T-helper 1 cell treated with Interleukin-12 subunit alpha and Interleukin-12 subunit beta and Interleukin-4 antibody, amounts not matched to agents 30 μg/mL and 1 μg/mL, for 36 hours (primary cell): ENCODE measurements around the gene GDF15.
"Not testable (repeated sequence)": the region's sequence is repeated elsewhere in the genome, so short reads cannot be mapped to it uniquely, and the experiment has no call there.

Experiments used
- H3K27ac Mint-ChIP-seq: one replicate; pipeline ENCODE4 v1.8.0; 2021; ENCODE audit warnings: mild to moderate bottlenecking, mixed read lengths
- H3K27me3 Mint-ChIP-seq: one replicate; pipeline ENCODE4 v1.8.0; 2021; ENCODE audit warnings: low read depth, mixed read lengths
- H3K36me3 Mint-ChIP-seq: one replicate; pipeline ENCODE4 v1.8.0; 2021; ENCODE audit warnings: low read depth, mixed read lengths
- H3K4me1 Mint-ChIP-seq: one replicate; pipeline ENCODE4 v1.8.0; 2021; ENCODE audit warnings: low read depth, mixed read lengths
- H3K4me3 Mint-ChIP-seq: one replicate; pipeline ENCODE4 v1.8.0; 2021; ENCODE audit warnings: mild to moderate bottlenecking, moderate library complexity, mixed read lengths
- H3K9me3 Mint-ChIP-seq: one replicate; pipeline ENCODE4 v1.8.0; 2021; ENCODE audit warnings: mixed read lengths

Gene GDF15, protein sequence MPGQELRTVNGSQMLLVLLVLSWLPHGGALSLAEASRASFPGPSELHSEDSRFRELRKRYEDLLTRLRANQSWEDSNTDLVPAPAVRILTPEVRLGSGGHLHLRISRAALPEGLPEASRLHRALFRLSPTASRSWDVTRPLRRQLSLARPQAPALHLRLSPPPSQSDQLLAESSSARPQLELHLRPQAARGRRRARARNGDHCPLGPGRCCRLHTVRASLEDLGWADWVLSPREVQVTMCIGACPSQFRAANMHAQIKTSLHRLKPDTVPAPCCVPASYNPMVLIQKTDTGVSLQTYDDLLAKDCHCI

GRCh38 chr19:18385675-18386542, at the start of gene GDF15:
GDF15 (plus strand) TSS chr19:18386158; CDS start chr19:18386190, 32 bp downstream.
- H3K27ac Mint-ChIP-seq, result no peak within 1 kb of the TSS
- H3K9me3 Mint-ChIP-seq, result no peaks in the 10 kb centered on the region
- peaks cover 8% of the 10 kb centered on the region for H3K4me1 Mint-ChIP-seq
- H3K36me3 Mint-ChIP-seq, result no peaks in the 10 kb centered on the region
- peaks cover 55% of the 10 kb centered on the region for H3K27me3 Mint-ChIP-seq
- no peak within 1 kb of the TSS for H3K4me3 Mint-ChIP-seq

- Mint-ChIP-seq H3K36me3 (peaks cover 4% of the 10 kb centered on the region), H3K27ac (no peak overlapping the region), H3K4me1 (peaks cover 8% of the 10 kb centered on the region), H3K27me3 (no peaks in the 10 kb centered on the region), H3K4me3 (peak overlapping the region; percentile 21), H3K9me3 (no peaks in the 10 kb centered on the region)
Measured at GRCh38 chr19:18338541-18338940, 47.4 kb upstream of the GDF15 start.

GRCh38 chr19:18339723-18340122, 46.2 kb upstream of the GDF15 start:
- H3K27ac Mint-ChIP-seq, result no peak overlapping the region
- no peaks in the 10 kb centered on the region for H3K9me3 Mint-ChIP-seq
- H3K4me3 Mint-ChIP-seq, result peak overlapping the region; percentile 82
- H3K36me3 Mint-ChIP-seq, result peaks cover 4% of the 10 kb centered on the region
- peaks cover 8% of the 10 kb centered on the region for H3K4me1 Mint-ChIP-seq
- H3K27me3 Mint-ChIP-seq, result no peaks in the 10 kb centered on the region

GRCh38 chr19:18340190-18340989, 45.6 kb upstream of the GDF15 start, which contains the start of gene PGPEP1:
PGPEP1 (plus strand) TSS chr19:18340598; CDS start chr19:18340682, 84 bp downstream.
- Mint-ChIP-seq H3K36me3 (peaks cover 4% of the 10 kb centered on the region), H3K27me3 (no peaks in the 10 kb centered on the region), H3K27ac (peak within 1 kb of the TSS; percentile 79), H3K4me1 (peaks cover 8% of the 10 kb centered on the region), H3K4me3 (peak within 1 kb of the TSS; percentile 82), H3K9me3 (no peaks in the 10 kb centered on the region)

GRCh38 chr19:18340990-18341868, 44.7 kb upstream of the GDF15 start:
- Mint-ChIP-seq H3K27me3 (no peaks in the 10 kb centered on the region), H3K36me3 (peaks cover 7% of the 10 kb centered on the region), H3K9me3 (no peaks in the 10 kb centered on the region), H3K4me1 (peaks cover 10% of the 10 kb centered on the region), H3K27ac (peak overlapping the region; percentile 79), H3K4me3 (peak overlapping the region; percentile 81)

GRCh38 chr19:18342090-18342632, 43.8 kb upstream of the GDF15 start:
- Mint-ChIP-seq H3K27me3 (no peaks in the 10 kb centered on the region), H3K27ac (no peak overlapping the region), H3K4me1 (peaks cover 10% of the 10 kb centered on the region), H3K36me3 (peaks cover 9% of the 10 kb centered on the region), H3K9me3 (no peaks in the 10 kb centered on the region), H3K4me3 (peak overlapping the region; percentile 81)

GRCh38 chr19:18344582-18344950, 41.4 kb upstream of the GDF15 start:
- peaks cover 9% of the 10 kb centered on the region for H3K36me3 Mint-ChIP-seq
- H3K27ac Mint-ChIP-seq, result no peak overlapping the region
- H3K4me3 Mint-ChIP-seq, result no peak overlapping the region
- H3K27me3 Mint-ChIP-seq, result no peaks in the 10 kb centered on the region
- H3K4me1 Mint-ChIP-seq, result peaks cover 8% of the 10 kb centered on the region
- H3K9me3 Mint-ChIP-seq, result no peaks in the 10 kb centered on the region

DNA sequence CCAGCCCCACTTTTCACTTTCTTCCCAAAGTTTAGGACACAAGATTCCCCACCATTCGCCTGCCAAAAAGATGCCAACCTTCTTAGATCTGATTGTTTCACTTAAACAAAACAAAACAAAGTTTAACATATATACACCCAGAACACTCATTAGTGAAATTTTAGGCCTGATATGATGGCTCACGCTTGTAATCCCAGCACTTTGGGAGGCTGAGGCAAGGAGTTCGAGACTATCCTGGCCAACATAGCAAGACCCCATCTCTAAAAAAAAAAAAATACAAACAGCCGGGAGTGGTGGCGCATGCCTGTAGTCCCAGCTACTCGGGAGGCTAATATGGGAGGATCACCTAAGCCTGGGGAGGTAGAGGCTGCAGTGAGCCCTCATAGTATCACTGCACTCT, 40.7 kb upstream of the GDF15 start:
- Mint-ChIP-seq H3K36me3 (peaks cover 13% of the 10 kb centered on the region), H3K9me3 (no peaks in the 10 kb centered on the region), H3K27me3 (no peaks in the 10 kb centered on the region), H3K27ac (no peak overlapping the region), H3K4me3 (no peak overlapping the region), H3K4me1 (peaks cover 5% of the 10 kb centered on the region)

DNA sequence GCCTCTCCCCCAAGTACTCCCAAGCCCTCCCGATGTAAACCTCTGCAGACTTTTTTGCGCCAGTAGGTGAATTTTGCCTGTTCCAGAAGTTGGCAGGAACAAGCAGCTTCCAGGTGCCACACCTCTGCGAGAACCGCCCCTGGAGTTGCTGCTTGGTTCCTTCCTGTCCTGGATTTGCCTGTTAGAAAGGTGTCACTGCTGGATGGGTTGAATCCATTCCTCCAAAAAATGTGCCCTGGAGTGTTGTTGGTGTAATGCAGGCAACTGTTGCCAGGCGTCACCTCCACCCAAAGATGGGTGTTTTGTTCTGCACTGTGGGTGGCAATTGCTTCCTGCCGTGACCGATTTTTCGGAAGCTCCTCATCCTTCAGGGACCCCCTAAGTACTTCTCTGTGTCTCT, 39.9 kb upstream of the GDF15 start:
- no peaks in the 10 kb centered on the region for H3K9me3 Mint-ChIP-seq
- H3K36me3 Mint-ChIP-seq, result peaks cover 16% of the 10 kb centered on the region
- H3K4me1 Mint-ChIP-seq, result peaks cover 7% of the 10 kb centered on the region
- H3K4me3 Mint-ChIP-seq, result no peak overlapping the region
- no peaks in the 10 kb centered on the region for H3K27me3 Mint-ChIP-seq
- H3K27ac Mint-ChIP-seq, result no peak overlapping the region

DNA sequence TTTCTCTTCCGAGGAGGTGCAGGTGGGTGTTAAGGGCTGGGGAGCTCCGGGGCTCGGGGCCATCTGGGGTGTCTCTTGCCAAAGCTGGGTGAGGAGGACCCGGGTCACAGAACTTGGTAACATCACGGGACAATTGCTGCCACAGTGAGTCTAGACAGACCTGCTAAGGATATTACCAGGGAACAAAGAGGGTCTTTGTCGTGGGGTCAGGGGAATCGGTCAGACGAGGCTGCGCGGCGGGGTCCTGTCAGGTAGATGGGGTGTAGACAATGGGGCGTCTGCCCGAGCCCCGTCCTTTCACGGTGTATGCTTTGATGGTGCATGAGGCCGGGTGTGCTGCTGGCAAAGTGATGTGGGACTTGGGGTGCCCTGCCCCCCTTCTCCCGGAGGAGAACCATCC, 37.8 kb upstream of the GDF15 start:
- Mint-ChIP-seq H3K27me3 (no peaks in the 10 kb centered on the region), H3K4me3 (no peak overlapping the region), H3K27ac (peak overlapping the region; percentile 18), H3K4me1 (peaks cover 4% of the 10 kb centered on the region), H3K9me3 (no peaks in the 10 kb centered on the region), H3K36me3 (peaks cover 12% of the 10 kb centered on the region)

- peaks cover 12% of the 10 kb centered on the region for H3K36me3 Mint-ChIP-seq
- H3K4me1 Mint-ChIP-seq, H3K27ac Mint-ChIP-seq, H3K4me3 Mint-ChIP-seq, H3K27me3 Mint-ChIP-seq, H3K9me3 Mint-ChIP-seq: not testable (repeated sequence)
Measured at GRCh38 chr19:18348818-18349339, 37.1 kb upstream of the GDF15 start.

DNA sequence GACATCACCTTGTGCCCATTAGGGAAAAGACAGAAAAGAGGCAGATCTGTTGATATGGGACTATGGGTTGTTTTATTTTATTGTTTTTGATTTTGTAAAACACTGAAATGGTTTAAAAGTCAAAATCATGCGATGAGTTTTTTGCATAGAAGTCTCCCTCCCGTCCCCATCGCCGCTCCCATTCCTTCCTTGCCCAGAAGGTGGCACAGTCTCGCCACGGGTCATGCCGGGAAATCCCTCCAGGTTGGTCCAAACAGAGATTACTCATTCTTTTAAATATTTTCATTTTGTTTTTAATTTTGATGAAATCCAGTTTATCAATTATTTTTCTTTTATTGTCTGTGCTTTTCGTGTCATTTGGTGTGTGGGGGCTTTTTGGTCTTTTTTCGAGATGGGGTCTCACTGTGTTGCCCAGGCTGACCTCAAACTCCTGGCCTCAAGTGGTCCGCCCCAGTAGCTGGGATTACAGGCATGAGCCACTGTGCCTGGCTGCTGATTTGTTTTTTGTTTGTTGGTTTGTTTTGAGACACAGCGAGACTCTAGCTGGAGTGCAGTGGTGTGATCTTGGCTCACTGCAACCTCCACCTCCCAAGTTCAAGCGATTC, 36.3 kb upstream of the GDF15 start:
- Mint-ChIP-seq H3K27ac (no peak overlapping the region), H3K27me3 (no peaks in the 10 kb centered on the region), H3K4me3 (no peak overlapping the region), H3K4me1 (peaks cover 4% of the 10 kb centered on the region), H3K36me3 (peaks cover 12% of the 10 kb centered on the region), H3K9me3 (no peaks in the 10 kb centered on the region)

DNA sequence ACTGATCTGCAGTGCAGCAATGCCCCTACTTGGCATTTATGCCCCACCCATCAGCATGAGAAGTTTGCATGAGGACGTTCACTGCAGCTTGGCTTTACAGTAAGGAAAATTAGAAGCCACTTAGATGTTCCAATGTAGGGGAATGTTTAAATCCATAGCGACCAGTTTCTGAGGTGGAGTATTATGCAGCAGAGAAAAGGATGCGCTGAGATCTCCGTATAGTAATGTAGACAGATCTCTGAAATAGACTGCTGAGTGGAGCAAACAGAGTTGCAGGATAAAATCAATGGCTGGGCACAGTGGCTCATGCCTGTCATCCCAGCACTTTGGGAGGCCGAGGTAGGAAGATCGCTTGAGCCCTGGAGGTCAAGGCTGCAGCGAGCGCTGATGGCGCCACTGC, 35.5 kb upstream of the GDF15 start:
- Mint-ChIP-seq H3K4me1 (peaks cover 4% of the 10 kb centered on the region), H3K27ac (no peak overlapping the region), H3K9me3 (no peaks in the 10 kb centered on the region), H3K4me3 (no peak overlapping the region), H3K36me3 (peaks cover 12% of the 10 kb centered on the region), H3K27me3 (no peaks in the 10 kb centered on the region)
